GM10266 (cell line): ENCODE results near the gene TMEM87A.

ENCODE experiments used
- DNase-seq: peaks from one replicate; pipeline ENCODE4 v3.0.0; 2012; ENCODE audit errors: extremely low spot score
- CTCF ChIP-seq: IDR thresholded peaks from 2 replicates; pipeline ENCODE4 v1.5.1; 2012; ENCODE audit warnings: mild to moderate bottlenecking, low read depth; ENCODE audit not compliant: control insufficient read depth, insufficient read depth; ENCODE audit errors: missing control alignments

TMEM87A gene

DNA sequence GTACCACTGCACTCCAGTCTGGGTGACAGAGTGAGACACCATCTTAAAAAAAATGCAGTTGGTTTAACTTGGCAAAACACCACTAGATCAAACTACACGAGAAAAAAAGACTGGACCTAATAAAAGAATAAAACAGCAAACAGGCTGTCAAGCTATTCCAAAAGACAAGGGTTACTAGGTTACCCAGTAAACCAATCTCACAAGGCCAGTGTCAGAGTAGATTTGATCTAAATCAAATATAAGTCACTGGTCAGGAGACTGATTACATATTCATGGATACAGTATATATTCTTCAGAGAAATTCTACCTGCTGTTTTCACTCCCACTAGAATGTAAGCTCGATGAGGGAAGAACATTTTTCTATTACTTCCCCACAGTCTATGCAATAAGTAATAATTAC lies 2.7 kb downstream of the TMEM87A start:
- no peak for TF ChIP-seq CTCF
- DNase-seq = no peak

- DNase-seq = no peak
- no peak for TF ChIP-seq CTCF
These were observed 5.9 kb downstream of the TMEM87A start for GRCh38 chr15:42267286-42267685.

GRCh38 chr15:42264795-42265194 lies 8.4 kb downstream of the TMEM87A start:
- no peak for TF ChIP-seq CTCF
- DNase-seq = no peak

- no peak for DNase-seq
- no peak for TF ChIP-seq CTCF
These were observed 19.9 kb downstream of the TMEM87A start for GRCh38 chr15:42253300-42253699.

- TF ChIP-seq CTCF = no peak
- DNase-seq = no peak
These were observed 32.4 kb downstream of the TMEM87A start for GRCh38 chr15:42240823-42241222.

- no peak for DNase-seq
- TF ChIP-seq CTCF = no peak
These were observed 33.6 kb downstream of the TMEM87A start for GRCh38 chr15:42239528-42240182.

DNA sequence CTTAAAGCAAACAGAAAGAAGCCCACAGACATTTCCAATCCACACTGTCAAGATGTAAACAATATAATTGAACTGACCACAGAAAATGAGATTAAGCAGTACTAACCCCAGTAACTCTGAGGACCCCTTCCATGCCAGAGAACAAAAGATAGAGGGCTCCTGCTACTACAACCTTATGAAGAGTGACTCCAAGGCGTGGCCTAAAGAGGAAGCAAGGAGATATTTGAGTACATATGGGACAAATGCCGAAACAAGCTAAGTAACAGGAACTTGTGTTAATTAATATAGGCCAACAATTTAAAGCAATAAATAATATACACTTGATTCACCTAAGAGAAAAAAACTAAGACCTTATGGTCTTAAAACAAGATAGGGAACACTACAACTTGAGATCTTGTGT lies 40.1 kb downstream of the TMEM87A start:
- DNase-seq = no peak
- no peak for TF ChIP-seq CTCF
